HAP-1 (cell line): ENCODE data around the gene PIP5K1C.

Experiments
- DNase-seq, 2 experiments: peaks; one replicate each; pipeline ENCODE4 v3.0.0-alpha.2; 2016 to 2020; ENCODE audit warnings: low spot score in 2 of 2
- H3K27me3 ChIP-seq: fragments of 250-450 bp; sonication (Bioruptor Pico); 2 replicates; pipeline ENCODE4 v1.5.1; 2020; ENCODE audit warnings: low read depth, mild to moderate bottlenecking, moderate library complexity
- H3K36me3 ChIP-seq: fragments of 250-450 bp; sonication (Bioruptor Pico); replicated peaks from 2 replicates; pipeline ENCODE4 v1.5.1; 2020; ENCODE audit warnings: mild to moderate bottlenecking
- H3K4me1 ChIP-seq: fragments of 250-450 bp; sonication (Bioruptor Pico); 2 replicates; pipeline ENCODE4 v1.5.1; 2020; ENCODE audit warnings: mild to moderate bottlenecking
- H3K4me3 ChIP-seq: fragments of 250-450 bp; sonication (Bioruptor Pico); 2 replicates; pipeline ENCODE4 v1.5.1; 2020; ENCODE audit warnings: mild to moderate bottlenecking, moderate library complexity
- H3K9me3 ChIP-seq: fragments of 250-450 bp; sonication (Bioruptor Pico); 2 replicates; pipeline ENCODE4 v1.5.1; 2020; ENCODE audit warnings: mild to moderate bottlenecking, moderate library complexity
- in situ Hi-C: fragments of 300-500 bp; cut with MboI; formaldehyde crosslinking; loops from 3 replicates; pipeline ENCODE4 v1.14.3; 2020; ENCODE audit warnings: low sequenced_read_pairs, inconsistent platforms, mixed read lengths

PIP5K1C gene

GRCh38 chr19:3606690-3607289 lies 93.5 kb downstream of the PIP5K1C start, which contains the start of gene TBXA2R:
Gene TBXA2R, minus strand, starts transcription at chr19:3606875. Its CDS starts 6,241 bp downstream, at chr19:3600634.
- Histone ChIP-seq H3K4me3 (peak within 1 kb of the TSS; percentile 46), H3K4me1 (peaks cover 17% of the 10 kb centered on the region), H3K9me3 (no peaks in the 10 kb centered on the region), H3K27me3 (no peaks in the 10 kb centered on the region), H3K36me3 (peaks cover 9% of the 10 kb centered on the region)
- DNase-seq, result peak; percentile 60 to 92
- in situ Hi-C loops, result no loop called here

- in situ Hi-C loops, result no loop called here
- no peaks in the 10 kb centered on the region for H3K9me3 ChIP-seq
- H3K4me1 ChIP-seq, result peaks cover 17% of the 10 kb centered on the region
- no peaks in the 10 kb centered on the region for H3K27me3 ChIP-seq
- peaks cover 5% of the 10 kb centered on the region for H3K36me3 ChIP-seq
- DNase-seq, result peak in 1 of 2 experiments; percentile 58
- H3K4me3 ChIP-seq, result peak overlapping the region; percentile 46
These were observed 94.0 kb downstream of the PIP5K1C start for GRCh38 chr19:3606174-3606689.

- H3K36me3 ChIP-seq, result peaks cover under 1% of the 10 kb centered on the region
- in situ Hi-C loops, result no loop called here
- peaks cover 17% of the 10 kb centered on the region for H3K4me1 ChIP-seq
- DNase-seq, result no peak
- H3K4me3 ChIP-seq, result peak overlapping the region; percentile 46
- H3K27me3 ChIP-seq, result no peaks in the 10 kb centered on the region
- H3K9me3 ChIP-seq, result no peaks in the 10 kb centered on the region
These were observed 94.5 kb downstream of the PIP5K1C start for GRCh38 chr19:3605770-3606169.

GRCh38 chr19:3605361-3605760 lies 94.9 kb downstream of the PIP5K1C start:
- Histone ChIP-seq H3K4me1 (peaks cover 17% of the 10 kb centered on the region), H3K27me3 (no peaks in the 10 kb centered on the region), H3K4me3 (no peak overlapping the region), H3K9me3 (no peaks in the 10 kb centered on the region), H3K36me3 (no peaks in the 10 kb centered on the region; the same call in 1 of the 2 replicates)
- no peak for DNase-seq
- in situ Hi-C loops, result no loop called here

- H3K4me1 ChIP-seq, result peaks cover 17% of the 10 kb centered on the region
- H3K27me3 ChIP-seq, result no peaks in the 10 kb centered on the region
- no peak for DNase-seq
- in situ Hi-C loops, result no loop called here
- no peaks in the 10 kb centered on the region; the same call in 1 of the 2 replicates for H3K36me3 ChIP-seq
- H3K4me3 ChIP-seq, result no peak overlapping the region
- H3K9me3 ChIP-seq, result no peaks in the 10 kb centered on the region
These were observed 95.3 kb downstream of the PIP5K1C start for GRCh38 chr19:3604987-3605343.

GRCh38 chr19:3604227-3604986 lies 95.9 kb downstream of the PIP5K1C start:
- DNase-seq, result no peak
- no peaks in the 10 kb centered on the region for H3K27me3 ChIP-seq
- no peaks in the 10 kb centered on the region for H3K9me3 ChIP-seq
- H3K4me3 ChIP-seq, result no peak overlapping the region
- peaks cover 17% of the 10 kb centered on the region for H3K4me1 ChIP-seq
- no peaks in the 10 kb centered on the region; the same call in 1 of the 2 replicates for H3K36me3 ChIP-seq
- in situ Hi-C loops, result no loop called here

- H3K36me3 ChIP-seq, result no peaks in the 10 kb centered on the region
- H3K4me3 ChIP-seq, result no peak overlapping the region
- H3K4me1 ChIP-seq, result peaks cover 17% of the 10 kb centered on the region
- H3K9me3 ChIP-seq, result no peaks in the 10 kb centered on the region
- DNase-seq, result no peak
- no peaks in the 10 kb centered on the region for H3K27me3 ChIP-seq
- in situ Hi-C loops, result no loop called here
These were observed 97.0 kb downstream of the PIP5K1C start for GRCh38 chr19:3603121-3603811.

GRCh38 chr19:3601021-3601420 lies 99.2 kb downstream of the PIP5K1C start:
- no peak overlapping the region for H3K4me3 ChIP-seq
- no peaks in the 10 kb centered on the region for H3K27me3 ChIP-seq
- H3K9me3 ChIP-seq, result no peaks in the 10 kb centered on the region
- H3K4me1 ChIP-seq, result peaks cover 4% of the 10 kb centered on the region
- no peak for DNase-seq
- H3K36me3 ChIP-seq, result no peaks in the 10 kb centered on the region
- in situ Hi-C loops, result no loop called here

GRCh38 chr19:3599776-3600187 lies 100.5 kb downstream of the PIP5K1C start:
- Histone ChIP-seq H3K9me3 (no peaks in the 10 kb centered on the region), H3K27me3 (no peaks in the 10 kb centered on the region), H3K4me3 (no peak overlapping the region), H3K4me1 (no peaks in the 10 kb centered on the region), H3K36me3 (no peaks in the 10 kb centered on the region)
- in situ Hi-C loops, result no loop called here
- DNase-seq, result no peak

- Histone ChIP-seq H3K36me3 (no peaks in the 10 kb centered on the region), H3K4me3 (no peak overlapping the region), H3K4me1 (no peaks in the 10 kb centered on the region), H3K9me3 (no peaks in the 10 kb centered on the region), H3K27me3 (no peaks in the 10 kb centered on the region)
- DNase-seq, result no peak
- in situ Hi-C loops, result no loop called here
These were observed 104.7 kb downstream of the PIP5K1C start for GRCh38 chr19:3595521-3596061.

- in situ Hi-C loops, result no loop called here
- Histone ChIP-seq H3K36me3 (no peaks in the 10 kb centered on the region), H3K4me1 (no peaks in the 10 kb centered on the region), H3K27me3 (no peaks in the 10 kb centered on the region), H3K4me3 (no peak overlapping the region), H3K9me3 (no peaks in the 10 kb centered on the region)
- DNase-seq, result no peak
These were observed 107.1 kb downstream of the PIP5K1C start for GRCh38 chr19:3593156-3593555.

GRCh38 chr19:3591876-3592613 lies 108.2 kb downstream of the PIP5K1C start:
- no peak for DNase-seq
- Histone ChIP-seq H3K4me3 (no peak overlapping the region), H3K4me1 (no peaks in the 10 kb centered on the region), H3K36me3 (no peaks in the 10 kb centered on the region), H3K27me3 (no peaks in the 10 kb centered on the region), H3K9me3 (no peaks in the 10 kb centered on the region)
- in situ Hi-C loops, result no loop called here

GRCh38 chr19:3590991-3591659 lies 109.1 kb downstream of the PIP5K1C start:
- no peaks in the 10 kb centered on the region for H3K36me3 ChIP-seq
- no peak for DNase-seq
- in situ Hi-C loops, result no loop called here
- peaks cover under 1% of the 10 kb centered on the region for H3K27me3 ChIP-seq
- H3K4me3 ChIP-seq, result no peak overlapping the region
- no peaks in the 10 kb centered on the region for H3K9me3 ChIP-seq
- H3K4me1 ChIP-seq, result no peaks in the 10 kb centered on the region; the same call in 1 of the 2 replicates
